GM21423 (cell line): ENCODE results near the gene BCAS3.

Experiments used
- ATAC-seq: cut with Tn5 transposase; IDR thresholded peaks from one replicate; pipeline ENCODE4 v1.9.1; 2021; ENCODE audit warnings: mild to moderate bottlenecking, moderate library complexity; ENCODE audit not compliant: unreplicated experiment

Gene BCAS3

DNA sequence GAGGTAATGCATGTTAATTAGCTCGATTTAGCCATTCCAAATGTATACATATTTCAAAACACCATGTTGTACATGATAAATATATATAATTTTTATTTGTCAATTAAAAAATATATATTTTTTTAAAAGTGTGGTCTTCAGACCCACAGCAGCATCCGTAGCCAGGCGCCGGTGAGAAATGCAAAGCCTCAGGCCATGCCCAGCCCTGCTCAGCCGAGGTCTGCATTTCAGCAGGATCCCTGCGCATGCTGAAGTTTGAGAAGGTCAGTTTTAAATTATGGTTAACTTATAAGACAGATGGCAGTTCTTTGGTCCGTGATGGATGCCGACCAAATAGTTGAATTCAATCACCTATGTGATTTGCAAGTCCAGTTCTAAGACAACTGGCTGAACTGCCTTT lies 694.0 kb downstream of the BCAS3 start:
- ATAC-seq = no peak

DNA sequence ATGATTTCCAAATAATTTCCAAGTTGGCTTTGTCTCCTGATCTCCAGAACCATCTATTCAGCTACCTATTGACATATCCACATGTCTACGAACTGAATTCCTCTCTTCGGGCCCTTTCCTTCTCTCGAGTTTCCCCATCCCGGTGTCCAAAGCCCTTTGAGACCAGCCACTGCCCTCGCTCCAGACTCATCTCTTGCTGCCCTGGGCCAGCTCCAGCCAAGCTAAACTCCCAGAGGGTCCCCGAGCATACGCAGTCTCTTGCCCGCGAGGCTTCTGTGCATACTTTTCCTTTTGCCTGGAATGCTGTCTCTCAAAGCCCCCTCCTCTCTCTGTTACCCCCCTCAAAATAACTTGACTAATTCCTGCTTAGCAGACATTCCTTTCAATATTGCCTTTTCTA lies 694.8 kb downstream of the BCAS3 start:
- no peak for ATAC-seq

DNA sequence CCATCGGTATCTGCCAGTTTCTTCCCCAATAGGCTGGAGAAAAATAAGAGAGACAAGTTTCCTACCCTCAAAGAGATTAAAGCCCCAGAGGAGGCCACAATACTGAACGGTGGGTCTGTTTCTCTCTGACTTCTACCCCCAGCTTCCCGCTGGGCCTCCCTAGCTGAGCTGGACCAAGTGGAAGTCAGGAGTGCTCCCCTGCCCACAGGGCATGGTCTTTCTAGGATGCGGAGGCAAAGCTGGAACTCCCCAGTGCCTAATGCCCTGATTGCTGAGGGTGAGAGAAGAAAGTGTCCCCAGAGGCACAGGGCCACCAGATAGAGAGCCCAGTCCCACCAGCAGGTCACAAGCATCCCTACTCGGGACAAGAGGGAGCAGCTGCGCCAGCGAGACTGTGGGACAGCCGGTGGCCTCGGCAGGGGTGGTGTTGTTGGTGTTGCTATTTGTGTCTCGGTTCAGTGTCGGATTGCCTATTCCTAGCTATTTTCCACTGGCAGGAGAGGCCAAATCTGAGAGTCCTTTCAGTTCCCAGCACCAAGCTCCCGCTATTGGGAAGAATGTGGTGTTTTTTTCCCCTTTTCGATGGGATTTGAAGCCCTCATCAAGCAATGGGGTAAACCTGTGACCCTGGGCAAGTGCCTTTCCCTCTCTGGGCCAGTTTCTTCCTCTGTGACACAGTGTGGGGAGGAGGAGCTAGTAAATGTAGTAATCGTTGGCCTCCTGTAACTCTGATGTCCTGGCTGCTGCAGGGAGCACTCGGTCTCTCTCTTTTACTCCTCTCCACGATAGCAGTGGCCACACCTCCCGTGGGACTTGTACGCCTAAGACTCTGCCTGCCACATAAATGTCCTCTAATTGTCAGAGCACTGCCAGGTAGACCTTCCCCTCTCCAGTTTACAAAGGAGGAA lies 699.5 kb downstream of the BCAS3 start:
- ATAC-seq = no peak

DNA sequence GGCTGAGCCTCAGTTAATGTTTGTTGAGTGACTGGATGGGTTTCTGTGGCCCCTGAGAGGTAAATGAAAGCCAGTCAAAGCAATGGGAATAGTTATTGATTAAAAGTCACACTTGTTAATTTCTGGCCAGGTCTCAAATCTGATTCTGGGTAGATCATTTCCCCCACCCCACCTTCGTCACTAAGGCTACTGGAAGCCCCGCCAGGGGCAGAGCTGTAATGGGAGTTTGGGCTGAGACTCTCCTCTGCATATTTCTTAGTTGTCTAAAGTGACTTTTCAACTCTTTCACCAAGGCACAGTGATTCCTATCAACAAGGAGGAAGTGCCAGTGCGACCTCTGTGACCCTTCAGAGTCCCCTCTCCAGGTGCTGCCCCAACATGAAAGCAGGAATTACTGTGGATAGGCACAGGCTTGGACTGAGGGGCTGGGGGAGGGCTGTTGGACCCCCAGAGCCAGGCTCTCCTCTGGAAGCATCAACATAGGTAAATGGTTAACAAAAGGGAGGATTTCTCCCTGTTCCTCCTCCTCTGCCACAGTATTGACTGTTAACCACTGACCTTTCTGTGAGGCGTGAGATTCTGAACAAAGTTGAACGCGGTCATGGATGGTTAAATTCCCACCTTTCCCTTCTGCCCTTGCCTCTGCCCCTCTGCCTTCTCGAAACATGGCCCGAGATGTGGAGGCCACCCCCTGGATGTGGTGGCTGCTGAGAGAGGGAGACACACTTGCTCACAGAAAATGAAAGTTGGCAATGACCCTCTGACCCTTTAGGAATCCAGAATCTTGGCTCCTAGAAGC lies 701.2 kb downstream of the BCAS3 start:
- no peak for ATAC-seq

DNA sequence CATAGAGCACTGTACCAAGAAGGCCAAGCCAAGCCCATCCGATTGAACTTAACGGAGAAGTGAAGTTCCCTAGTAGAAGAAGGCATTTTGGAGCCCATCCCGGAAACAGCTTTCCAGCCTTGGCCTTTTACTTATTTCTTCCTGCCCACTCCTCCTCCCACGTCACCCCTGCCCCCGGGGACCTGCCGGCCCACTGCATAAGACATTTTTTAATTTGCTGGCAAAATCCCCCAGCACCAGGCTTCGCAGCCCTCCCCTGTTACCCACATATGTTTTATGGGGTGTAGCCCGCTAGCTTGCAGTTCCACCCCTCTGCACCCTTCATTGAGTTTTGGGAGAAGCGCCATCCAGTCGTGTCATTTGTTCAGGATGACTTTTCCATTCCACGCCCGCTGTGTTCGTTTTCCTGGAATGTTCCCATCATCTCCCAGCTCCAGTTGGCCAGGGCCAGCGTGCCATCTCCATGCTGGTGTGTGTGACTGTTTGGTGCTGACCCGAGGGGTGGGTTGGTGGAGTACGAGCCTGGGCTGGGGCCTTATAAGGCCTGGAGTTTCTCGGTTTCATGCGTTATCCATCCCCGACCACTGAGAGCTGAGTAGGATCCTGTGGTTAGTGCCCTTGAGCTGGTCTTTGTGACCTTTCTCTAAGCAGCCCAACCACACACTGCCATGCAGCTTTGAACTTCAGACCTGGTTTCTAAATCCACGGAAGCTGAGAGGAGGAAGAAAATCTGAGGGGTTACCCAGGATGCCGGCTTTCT lies 702.0 kb downstream of the BCAS3 start:
- ATAC-seq = no peak

DNA sequence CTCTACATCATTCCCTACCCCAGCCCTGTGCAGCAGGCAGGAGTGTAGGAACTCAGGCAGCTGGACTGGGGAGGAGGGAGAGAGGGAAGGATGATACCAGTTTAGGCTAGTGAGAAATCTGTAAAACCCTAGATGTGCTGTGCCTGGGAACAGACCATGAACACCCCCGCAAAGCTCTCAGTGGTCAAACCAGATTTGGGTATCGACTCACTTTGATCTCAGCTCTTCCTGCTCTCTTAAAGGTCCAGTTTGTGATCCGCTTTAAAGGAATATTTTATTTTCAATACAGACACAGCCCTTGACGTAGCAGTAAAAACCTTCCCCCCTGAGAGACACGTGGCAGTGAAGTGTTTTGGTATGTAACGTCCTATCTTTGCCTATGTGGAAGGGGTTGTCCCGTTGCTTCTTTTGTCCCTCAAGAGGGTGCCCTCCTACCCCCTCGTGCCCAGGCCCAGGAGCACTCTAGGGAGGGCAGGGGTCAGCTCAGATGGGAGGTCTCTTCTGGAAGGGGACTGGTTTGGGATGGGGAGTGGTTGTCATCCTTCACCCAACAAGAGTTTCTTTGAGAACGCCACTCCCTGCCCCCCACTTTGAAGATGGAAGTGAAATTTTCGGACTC lies 702.7 kb downstream of the BCAS3 start:
- no peak for ATAC-seq

DNA sequence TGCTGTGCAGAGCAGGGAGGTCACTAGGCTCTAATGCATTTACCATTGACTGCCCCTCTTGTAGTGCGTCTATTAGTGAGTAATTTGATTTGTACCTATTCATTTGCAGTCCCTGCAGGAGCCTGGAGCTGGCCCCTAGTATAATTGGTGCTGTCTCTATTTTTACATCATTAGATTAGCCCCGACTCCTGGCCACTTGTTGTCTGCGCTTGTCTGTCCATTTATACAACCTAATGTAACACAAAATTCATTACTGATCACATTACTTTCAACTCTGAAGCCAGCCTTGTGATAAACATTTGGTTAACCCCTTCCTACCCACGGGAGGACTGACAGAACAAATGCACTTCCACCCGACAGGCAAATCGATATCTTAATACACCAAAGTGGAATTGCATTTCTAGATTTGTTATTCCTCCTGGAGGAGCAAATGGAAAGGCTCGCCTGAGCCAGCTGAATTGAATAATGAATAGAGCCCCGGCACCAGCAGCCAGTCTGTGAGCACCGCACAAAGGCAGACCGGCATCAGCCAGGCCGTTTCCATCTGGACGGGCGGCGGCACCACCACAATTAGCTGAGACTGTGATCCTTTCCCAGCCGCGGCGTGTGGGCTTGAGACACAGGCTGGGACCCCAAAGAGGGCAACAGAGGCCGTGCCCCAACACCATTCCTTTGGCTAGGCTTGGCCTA lies 703.3 kb downstream of the BCAS3 start:
- no peak for ATAC-seq

DNA sequence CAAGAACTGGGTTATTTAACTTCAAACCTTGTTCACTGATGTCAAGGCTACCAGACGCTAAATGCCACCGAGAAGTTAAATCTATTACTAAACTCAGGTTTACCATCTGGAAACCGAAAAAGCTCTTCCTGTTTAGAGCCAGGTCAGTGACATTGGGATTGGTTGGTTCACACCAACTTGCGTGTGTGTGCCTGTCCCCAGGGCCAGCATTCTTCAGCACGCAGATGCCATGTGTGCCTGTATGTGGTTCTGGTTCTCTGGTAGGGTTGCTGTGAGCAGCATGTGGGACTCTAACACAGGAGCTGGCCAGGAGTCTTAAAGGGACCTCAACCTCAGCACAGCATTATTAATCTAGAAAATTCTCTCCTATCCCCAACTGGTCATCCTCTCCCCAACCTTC lies 703.9 kb downstream of the BCAS3 start:
- ATAC-seq = no peak

DNA sequence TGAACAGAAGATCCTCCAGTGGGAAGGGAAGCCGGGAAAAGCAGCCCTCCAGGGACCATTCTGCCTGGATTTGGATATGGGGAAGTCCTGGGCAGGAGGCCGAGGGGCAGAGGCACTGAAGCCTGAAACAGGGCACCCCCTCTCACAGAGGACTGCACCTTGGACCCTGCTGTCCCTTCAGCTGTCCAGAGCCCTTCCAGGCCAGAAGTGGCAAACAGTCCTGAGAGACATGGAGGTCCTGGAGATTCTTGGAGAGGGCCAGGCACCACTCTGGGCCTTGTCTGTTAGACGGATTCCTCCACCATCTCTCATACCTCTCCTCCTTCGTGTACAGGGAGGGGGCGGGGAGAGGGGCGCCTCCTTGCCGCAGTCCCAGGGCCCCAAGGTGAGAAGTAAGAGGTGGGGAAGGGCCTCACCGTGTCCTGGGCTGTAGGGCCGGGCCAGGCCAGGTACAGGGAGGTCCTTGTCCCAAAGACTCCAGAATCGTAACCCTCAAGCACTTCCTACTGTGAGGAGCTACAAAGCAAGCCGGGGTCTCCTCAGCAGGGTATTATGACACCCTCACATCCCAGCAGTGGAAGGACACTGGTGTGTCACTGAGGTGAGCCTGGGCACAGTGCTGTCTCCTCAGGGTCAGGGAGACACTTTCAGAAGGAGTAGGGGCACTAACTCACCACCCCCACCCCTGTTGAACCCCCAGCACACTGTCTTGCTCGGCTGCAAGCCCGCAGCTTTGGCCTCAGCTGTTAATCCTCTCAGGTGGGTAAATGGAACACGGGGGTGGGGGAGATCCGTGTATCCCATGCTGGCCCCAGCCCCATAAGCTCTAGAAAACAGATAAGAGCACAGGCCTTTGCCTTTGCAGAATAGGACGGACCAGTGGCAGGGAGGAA lies 705.4 kb downstream of the BCAS3 start:
- no peak for ATAC-seq

DNA sequence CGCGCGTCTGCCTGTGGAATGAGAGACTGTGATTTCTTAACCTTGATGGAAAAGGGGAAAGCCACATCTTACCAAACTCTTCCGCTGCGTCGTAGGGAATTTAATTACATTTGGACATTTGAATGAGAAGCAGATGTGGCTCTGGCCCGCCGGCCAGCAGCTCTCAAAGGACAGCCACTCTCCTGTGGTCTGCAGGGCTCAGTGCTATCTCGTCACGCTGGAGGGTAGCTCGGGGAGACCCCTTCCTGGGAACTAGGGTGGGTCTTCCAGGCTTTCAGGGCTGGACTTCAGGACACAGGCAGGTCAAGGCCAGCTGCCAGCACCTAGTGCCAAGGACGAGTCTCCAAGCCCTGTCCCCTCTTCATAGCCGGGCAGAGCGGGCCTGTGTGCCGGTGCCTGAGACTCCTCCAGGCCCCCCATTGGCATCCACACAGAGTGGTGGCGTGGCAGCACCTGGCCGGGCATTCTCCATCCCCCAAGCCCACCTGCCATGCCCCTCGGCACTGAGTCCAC lies 706.1 kb downstream of the BCAS3 start:
- ATAC-seq = no peak

DNA sequence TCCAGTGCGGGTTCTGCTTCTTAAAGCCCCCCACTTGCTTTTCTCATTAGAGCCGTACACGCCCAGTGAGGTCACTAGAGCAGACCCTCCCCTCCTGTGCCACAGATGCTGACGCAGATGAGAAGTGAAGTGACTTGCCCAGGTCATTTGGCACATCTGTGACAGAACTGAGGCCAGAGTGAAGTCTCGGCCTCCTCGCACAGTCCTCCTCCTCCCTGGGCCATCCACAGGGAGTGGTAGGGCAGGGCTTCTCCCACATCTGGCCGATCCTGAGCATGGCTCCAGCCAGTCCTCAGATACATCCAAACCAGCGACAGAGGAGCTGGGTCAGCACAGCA lies 706.7 kb downstream of the BCAS3 start:
- ATAC-seq = no peak

DNA sequence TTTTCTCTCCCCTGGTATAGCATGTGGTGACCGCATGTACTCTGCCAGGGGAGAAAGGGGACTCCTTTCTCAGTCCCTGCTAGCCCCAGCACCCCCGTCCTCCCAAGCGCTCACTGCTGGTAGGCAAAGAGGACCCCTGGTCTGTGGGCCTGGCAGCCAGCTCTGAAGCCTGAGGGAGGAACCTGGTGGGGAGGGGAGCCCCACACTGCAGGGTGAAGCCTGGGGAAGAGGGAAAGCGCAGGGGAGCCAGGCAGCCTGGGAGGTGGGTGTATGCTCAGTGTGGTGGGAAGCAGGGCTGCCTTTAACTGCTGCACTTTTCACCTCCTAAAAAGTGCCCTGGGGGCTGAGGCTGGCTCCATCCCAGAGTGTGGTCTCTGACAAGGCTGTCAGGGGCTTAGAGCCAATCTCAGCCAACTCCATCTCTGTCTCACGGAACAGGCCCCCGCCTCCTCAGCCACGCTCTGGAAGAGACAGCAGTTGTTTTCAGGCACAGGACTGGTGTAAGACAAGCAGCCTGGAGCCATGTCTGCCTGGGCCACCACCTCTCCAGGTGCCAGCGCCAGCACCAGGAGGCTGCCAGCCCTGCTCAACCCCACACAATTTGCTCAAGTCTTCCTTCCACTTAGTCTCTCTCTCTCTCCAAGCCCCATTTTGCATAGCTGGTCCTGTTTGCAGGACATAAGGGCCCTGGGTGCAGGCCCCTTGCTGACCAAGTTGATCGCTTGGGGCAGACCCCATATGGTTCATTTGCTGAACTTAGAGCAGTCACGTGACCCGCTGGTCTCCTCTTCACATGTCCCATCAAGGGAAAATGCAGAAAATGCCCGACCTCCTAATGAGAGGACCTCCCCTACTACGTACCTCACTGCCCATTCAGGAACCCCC lies 707.3 kb downstream of the BCAS3 start:
- ATAC-seq = no peak

DNA sequence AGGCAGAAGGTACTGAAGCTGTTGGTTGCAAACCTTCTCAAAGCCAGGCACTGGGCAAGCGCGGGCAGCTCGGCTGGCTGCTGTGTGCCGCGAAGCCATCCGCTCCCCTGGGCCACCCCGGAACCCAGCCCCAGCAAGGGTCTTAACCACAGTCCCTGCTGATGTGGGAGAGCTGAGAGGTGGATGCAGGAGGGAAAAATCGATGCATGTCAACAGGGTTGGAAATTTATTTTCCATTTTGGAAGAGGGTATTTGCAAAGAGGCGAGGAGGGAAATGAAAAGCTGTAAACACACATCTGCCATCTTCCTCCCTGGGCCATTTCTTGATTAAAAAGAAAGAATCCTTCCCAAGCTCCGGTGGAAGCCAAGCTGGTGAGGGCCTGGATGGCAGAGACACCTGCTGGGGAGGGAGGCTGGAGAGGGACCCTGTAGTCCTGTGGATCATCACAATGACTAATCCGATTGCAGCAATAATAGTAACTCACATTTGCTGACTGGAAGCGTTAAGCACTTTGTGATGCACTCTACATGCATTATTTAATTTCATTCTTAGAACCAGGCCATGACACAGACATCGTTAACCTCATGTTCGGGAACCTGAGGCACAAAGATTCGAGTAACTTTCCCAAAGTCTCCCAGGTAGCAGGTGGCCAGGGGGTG lies 708.1 kb downstream of the BCAS3 start:
- no peak for ATAC-seq

DNA sequence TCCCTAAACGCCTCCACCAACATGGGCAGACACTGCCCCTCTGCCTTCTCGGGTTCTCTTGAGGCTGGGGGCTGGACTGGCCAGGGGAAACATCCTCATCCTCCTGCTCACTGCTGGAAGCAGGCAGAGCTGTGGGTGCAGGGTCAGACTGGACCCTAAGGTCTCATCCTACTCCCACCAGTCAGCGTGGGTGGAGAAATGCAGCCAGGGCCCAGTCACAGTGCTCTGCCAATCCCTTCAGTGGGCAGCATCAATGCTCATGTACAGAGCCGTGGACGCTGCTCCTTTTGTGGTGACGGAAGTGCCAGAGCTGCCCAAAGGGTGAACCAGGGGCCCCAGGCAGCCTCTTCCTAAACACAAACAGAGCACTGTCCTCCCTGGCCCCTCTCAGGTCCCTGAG lies 708.6 kb downstream of the BCAS3 start:
- no peak for ATAC-seq

DNA sequence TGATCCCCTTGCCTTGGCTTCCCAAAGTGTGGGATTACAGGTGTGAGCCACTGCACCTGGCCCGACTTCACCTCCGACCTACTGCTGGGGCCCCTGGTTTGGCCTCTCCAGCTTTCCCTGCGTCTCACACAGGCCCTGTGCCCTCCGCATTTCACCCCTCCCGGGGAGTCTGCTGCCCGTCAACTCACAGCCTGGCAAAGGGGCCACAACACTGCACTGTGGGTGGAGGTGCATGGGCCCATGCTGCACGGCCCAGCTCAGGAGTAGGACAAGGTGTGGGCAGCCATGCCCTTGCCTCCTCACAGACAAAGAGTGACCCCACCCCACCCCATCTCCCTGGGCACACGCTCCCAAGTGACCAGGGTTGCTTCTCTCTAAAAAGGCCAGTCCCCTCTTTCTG lies 709.4 kb downstream of the BCAS3 start:
- ATAC-seq = no peak

DNA sequence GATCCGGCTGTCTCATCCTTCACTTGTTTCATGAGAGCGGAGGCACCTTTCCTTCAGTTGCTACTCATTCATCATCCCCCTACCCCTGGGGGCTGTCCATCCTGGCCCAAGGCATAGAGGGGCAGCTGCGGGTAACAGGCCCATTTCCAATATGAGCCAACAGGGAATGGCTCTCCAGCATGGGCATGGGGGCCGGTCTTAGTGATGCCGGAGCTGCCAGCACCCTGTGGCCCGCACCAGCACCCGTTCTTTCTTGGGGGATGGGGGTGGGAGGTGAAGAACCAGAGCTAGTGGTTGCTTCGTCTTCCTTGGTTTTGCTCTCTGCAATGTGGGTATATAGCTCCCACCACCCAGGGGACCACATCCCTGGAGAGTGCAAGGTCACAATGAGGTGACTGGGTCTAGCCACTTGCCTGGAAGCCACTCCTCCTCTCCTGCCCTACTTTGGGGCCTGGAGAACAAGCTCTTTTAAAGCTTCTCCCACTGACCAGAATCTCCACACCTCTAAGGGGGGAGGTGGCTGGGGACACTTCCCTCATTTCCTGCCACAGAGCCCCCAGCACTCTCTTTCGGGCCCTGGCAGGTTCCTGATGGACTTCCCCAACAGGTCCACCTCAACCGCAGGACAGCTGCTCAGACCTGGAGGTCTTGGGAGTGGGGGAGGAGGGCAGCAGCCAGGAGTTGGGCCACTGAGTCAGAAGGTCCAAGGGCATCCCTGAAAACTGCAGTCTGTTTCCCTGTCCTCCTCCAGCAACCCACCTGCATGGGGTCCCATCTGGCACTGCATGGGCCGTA lies 710.1 kb downstream of the BCAS3 start:
- ATAC-seq = no peak
